IMR-90 (cell line): ENCODE data around the gene TSPEAR. TPM values are rescaled to one million over a fixed set of nuclear protein-coding genes. Genes with fewer than 3 reads are reported as not detected.

ENCODE experiments used
- ATAC-seq: fragments of 200-7000 bp; cut with Tn5 transposase; 2 replicates; pipeline ENCODE4 v1.9.1; 2020; ENCODE audit warnings: low read depth, mild to moderate bottlenecking, moderate library complexity
- BruUV-seq: library from RNA; stranded (reverse); fragments of 400-500 nt; replicated peaks from 2 replicates; lab custom pipeline; 2021; lab: Mats Ljungman, UMichigan
- CTCF ChIA-PET: fragments of 300-600 bp; formaldehyde crosslinking; extraction: SDS; loops from one replicate; lab custom pipeline; 2021; ENCODE audit warnings: antibody characterized with exemption; lab: Yijun Ruan, JAX
- POLR2A ChIA-PET: fragments of 300-600 bp; sonication (Branson Sonifier 250); formaldehyde crosslinking; loops from one replicate; lab custom pipeline; 2022; ENCODE audit warnings: antibody characterized with exemption; ENCODE audit not compliant: unreplicated experiment; lab: Charles Lee
- DNase-seq: peaks from one replicate; pipeline ENCODE4 v3.0.0; 2013
- H2AFZ ChIP-seq: replicated peaks from 2 replicates; pipeline ENCODE3; 2013; ENCODE audit warnings: low read length, mild to moderate bottlenecking; ENCODE audit not compliant: poor library complexity
- H2AK5ac ChIP-seq: 2 replicates; pipeline ENCODE4 v1.6.1; 2013; ENCODE audit warnings: low read depth, low read length, inconsistent platforms
- H2AK9ac ChIP-seq: replicated peaks from 2 replicates; pipeline ENCODE3; 2013; ENCODE audit warnings: mild to moderate bottlenecking, low read depth, low read length, moderate library complexity; ENCODE audit not compliant: poor library complexity
- H2BK120ac ChIP-seq: 2 replicates; pipeline ENCODE4 v1.6.1; 2013; ENCODE audit warnings: low read depth, low read length, inconsistent platforms
- H2BK15ac ChIP-seq: 3 replicates; pipeline ENCODE4 v1.6.1; 2013; ENCODE audit warnings: low read depth, low read length, inconsistent platforms
- H2BK20ac ChIP-seq: 2 replicates; pipeline ENCODE4 v1.6.1; 2013; ENCODE audit warnings: low read depth, mild to moderate bottlenecking, inconsistent platforms, low read length, moderate library complexity
- H2BK5ac ChIP-seq: 2 replicates; pipeline ENCODE4 v1.6.1; 2013; ENCODE audit warnings: mild to moderate bottlenecking, low read depth, low read length, inconsistent platforms; ENCODE audit not compliant: poor library complexity, severe bottlenecking
- H3K14ac ChIP-seq: replicated peaks from 2 replicates; pipeline ENCODE4 v1.6.1; 2013; ENCODE audit warnings: low read depth, low read length, inconsistent platforms
- H3K18ac ChIP-seq: 2 replicates; pipeline ENCODE4 v1.6.1; 2013; ENCODE audit warnings: low read depth, low read length, control low read depth
- H3K23ac ChIP-seq: 2 replicates; pipeline ENCODE4 v1.6.1; 2013; ENCODE audit warnings: low read depth, low read length, inconsistent platforms
- H3K27ac ChIP-seq: 2 replicates; pipeline ENCODE4 v1.5.1; 2013; ENCODE audit warnings: mild to moderate bottlenecking, control low read depth, low read length; ENCODE audit not compliant: insufficient read depth
- H3K27me3 ChIP-seq: 2 replicates; pipeline ENCODE4 v1.6.1; 2013; ENCODE audit warnings: low read length; ENCODE audit not compliant: control insufficient read depth, insufficient read depth
- H3K36me3 ChIP-seq: 2 replicates; pipeline ENCODE4 v1.6.1; 2013; ENCODE audit warnings: low read length, mixed read lengths; ENCODE audit not compliant: control insufficient read depth, insufficient read depth
- H3K4ac ChIP-seq: 2 replicates; pipeline ENCODE4 v1.6.1; 2013; ENCODE audit warnings: low read depth, low read length, inconsistent platforms
- H3K4me1 ChIP-seq: 2 replicates; pipeline ENCODE4 v1.6.1; 2013; ENCODE audit warnings: low read length, mixed read lengths; ENCODE audit not compliant: control insufficient read depth, insufficient read depth
- H3K4me2 ChIP-seq: 2 replicates; pipeline ENCODE4 v1.6.1; 2013; ENCODE audit warnings: low read depth, mild to moderate bottlenecking, control low read depth, low read length, moderate library complexity
- H3K4me3 ChIP-seq: 2 replicates; pipeline ENCODE4 v1.5.1; 2013; ENCODE audit warnings: low read depth, mild to moderate bottlenecking, control low read depth, low read length, moderate library complexity; ENCODE audit not compliant: insufficient read depth
- H3K56ac ChIP-seq: 2 replicates; pipeline ENCODE4 v1.6.1; 2013; ENCODE audit warnings: low read length, inconsistent platforms; ENCODE audit not compliant: insufficient read depth; ENCODE audit errors: extremely low read depth
- H3K79me1 ChIP-seq, 2 experiments: 2 replicates each; pipeline ENCODE4 v1.6.1; 2013; ENCODE audit warnings: low read length in 2 of 2, inconsistent platforms in 1 of 2, low read depth in 1 of 2
- H3K9ac ChIP-seq: 2 replicates; pipeline ENCODE4 v1.6.1; 2013; ENCODE audit warnings: low read depth, low read length, control low read depth
- H3K9me1 ChIP-seq: 2 replicates; pipeline ENCODE4 v1.6.1; 2013; ENCODE audit warnings: low read length, inconsistent platforms; ENCODE audit not compliant: insufficient read depth
- H3K9me3 ChIP-seq: 2 replicates; pipeline ENCODE4 v1.6.1; 2013; ENCODE audit warnings: low read length; ENCODE audit not compliant: control insufficient read depth, insufficient read depth
- H4K20me1 ChIP-seq: 2 replicates; pipeline ENCODE4 v1.6.1; 2013; ENCODE audit warnings: low read length, inconsistent platforms; ENCODE audit not compliant: insufficient read depth
- H4K5ac ChIP-seq: 2 replicates; pipeline ENCODE4 v1.6.1; 2013; ENCODE audit warnings: mild to moderate bottlenecking, low read depth, low read length, control low read depth
- H4K8ac ChIP-seq, 2 experiments: 2 replicates each; pipeline ENCODE4 v1.6.1; 2013; ENCODE audit warnings: low read depth in 2 of 2, low read length in 2 of 2, control low read depth in 1 of 2, inconsistent platforms in 1 of 2
- H4K91ac ChIP-seq: 2 replicates; pipeline ENCODE4 v1.6.1; 2013; ENCODE audit warnings: low read depth, low read length, inconsistent platforms; ENCODE audit not compliant: insufficient read depth
- CHD1 ChIP-seq: IDR thresholded peaks from 2 replicates; pipeline ENCODE4 v1.6.1; 2012; ENCODE audit warnings: low read depth, low read length, improper control_type of control experiment
- MAZ ChIP-seq: IDR thresholded peaks from 2 replicates; pipeline ENCODE4 v1.6.1; 2012; ENCODE audit warnings: low read depth, mild to moderate bottlenecking, low read length, improper control_type of control experiment, moderate library complexity, borderline replicate concordance
- MXI1 ChIP-seq: IDR thresholded peaks from 2 replicates; pipeline ENCODE4 v1.6.1; 2012; ENCODE audit warnings: low read depth, mild to moderate bottlenecking, low read length, moderate library complexity, borderline replicate concordance
- NFE2L2 ChIP-seq: fragments of 150-350 bp; IDR thresholded peaks from 2 replicates; pipeline ENCODE4 v1.6.1; 2016; ENCODE audit warnings: low read depth, mild to moderate bottlenecking, low read length
- RCOR1 ChIP-seq: IDR thresholded peaks from 2 replicates; pipeline ENCODE4 v1.6.1; 2012; ENCODE audit warnings: mild to moderate bottlenecking, low read length, improper control_type of control experiment; ENCODE audit not compliant: insufficient replicate concordance
- USF2 ChIP-seq: fragments of 150-350 bp; IDR thresholded peaks from 2 replicates; pipeline ENCODE4 v1.6.1; 2017; ENCODE audit warnings: mild to moderate bottlenecking, antibody characterized with exemption, low read length, low read depth
- WGBS, 2 experiments: methylation state at CpG; one replicate each; pipeline versions ENCODE4 v1.1.5 to v1.1.7; 2013; ENCODE audit warnings: missing lambda C conversion rate in 2 of 2; ENCODE audit not compliant: insufficient read length in 1 of 2; ENCODE audit errors: extremely low coverage in 2 of 2; 5-methylcytosine and 5-hydroxymethylcytosine counted together
- dilution Hi-C: fragments of 300-500 bp; cut with HindIII; formaldehyde crosslinking; loops from one replicate; pipeline ENCODE4 v1.14.3; 2018; ENCODE audit warnings: low sequenced_read_pairs; ENCODE audit not compliant: unreplicated experiment
- in situ Hi-C: fragments of 300-500 bp; cut with MboI; formaldehyde crosslinking; loops from 3 replicates; pipeline ENCODE4 v1.14.3; 2019; ENCODE audit warnings: low sequenced_read_pairs, inconsistent platforms, mixed read lengths
- intact Hi-C: fragments of 100-400 bp; cut with micrococcal nuclease; formaldehyde crosslinking; loops from 2 replicates; pipeline ENCODE4 v1.10.0; 2022
- polyA plus RNA-seq, 3 experiments: library from polyadenylated mRNA; depleted of rRNA; stranded (reverse); fragments of >200 nt; gene quantifications; 2 replicates each; pipeline ENCODE4 v1.2.3, GENCODE V29; 2012; ENCODE audit warnings: low replicate concordance in 1 of 3
- total RNA-seq: library from RNA; depleted of rRNA; stranded (reverse); fragments of >200 nt; gene quantifications from 2 replicates; pipeline ENCODE4 v1.2.3, GENCODE V29; 2012

TSPEAR gene
- total and polyA plus RNA-seq, 2 of the 4 experiments (the other 2 are of a cell fraction) = not detected

- no peak overlapping the region for H2BK120ac ChIP-seq
- dilution Hi-C loops = no loop called here
Measured at GRCh38 chr21:44564886-44565598, 146.3 kb downstream of the TSPEAR start.

More at GRCh38 chr21:44564886-44565598, 146.3 kb downstream of the TSPEAR start:
- no peak overlapping the region for H4K5ac ChIP-seq
- no peak overlapping the region for H4K8ac ChIP-seq
- H3K9me1 ChIP-seq = no peaks in the 10 kb centered on the region
- H4K91ac ChIP-seq = no peak overlapping the region
- no peak for ATAC-seq
- H3K27ac ChIP-seq = no peak overlapping the region
- no peaks in the 10 kb centered on the region for H3K36me3 ChIP-seq
- H3K4ac ChIP-seq = no peak overlapping the region
- no peak overlapping the region for H3K9ac ChIP-seq
- in situ Hi-C loops = no loop called here
- no peak overlapping the region for H3K14ac ChIP-seq
- H3K56ac ChIP-seq = no peak overlapping the region
- intact Hi-C loops = no loop called here
- H3K18ac ChIP-seq = no peak overlapping the region
- no TSS peak for BruUV-seq
- H3K4me3 ChIP-seq = no peak overlapping the region
- no peak overlapping the region for H2BK20ac ChIP-seq
- no peak overlapping the region for H3K23ac ChIP-seq
- H4K20me1 ChIP-seq = no peaks in the 10 kb centered on the region
- no peaks in the 10 kb centered on the region for H3K79me1 ChIP-seq
- CTCF ChIA-PET = no interaction called here
- H3K27me3 ChIP-seq = no peaks in the 10 kb centered on the region; the same call in 1 of the 2 replicates
- H3K4me1 ChIP-seq = no peaks in the 10 kb centered on the region
- no peak overlapping the region for H3K4me2 ChIP-seq
- no peak for DNase-seq
- no peaks in the 10 kb centered on the region for H3K9me3 ChIP-seq
- no peak overlapping the region for H2BK15ac ChIP-seq
- POLR2A ChIA-PET = no interaction called here
- H2AK5ac ChIP-seq = no peak overlapping the region
- WGBS, 2 experiments = no CpG with 5 or more reads among the region's 1 CpG
- TF ChIP-seq RCOR1 = no peak
- no peak for TF ChIP-seq NFE2L2
- no peak for TF ChIP-seq USF2
- no peak for TF ChIP-seq MAZ
- no peak for TF ChIP-seq MXI1
- TF ChIP-seq CHD1 = no peak
- no peak overlapping the region for H2BK5ac ChIP-seq
- H2AFZ ChIP-seq = no peak overlapping the region
- no peak overlapping the region for H2AK9ac ChIP-seq
